Measurements from ENCODE around the gene KLHL22. TPM values are rescaled to one million over a fixed set of nuclear protein-coding genes. Genes with fewer than 3 reads are reported as not detected.

The KLHL22 gene
- total and polyA plus RNA-seq, 8 donors = 9.9 to 22.9 (median 13.2) TPM

GRCh38 chr22:20401376-20402014, 94.1 kb downstream of the KLHL22 start:
- peaks cover 0 to 9% (median 7%) of the 10 kb centered on the region in 3 donors for H3K4me1 ChIP-seq
- TF ChIP-seq, protein P1, sequence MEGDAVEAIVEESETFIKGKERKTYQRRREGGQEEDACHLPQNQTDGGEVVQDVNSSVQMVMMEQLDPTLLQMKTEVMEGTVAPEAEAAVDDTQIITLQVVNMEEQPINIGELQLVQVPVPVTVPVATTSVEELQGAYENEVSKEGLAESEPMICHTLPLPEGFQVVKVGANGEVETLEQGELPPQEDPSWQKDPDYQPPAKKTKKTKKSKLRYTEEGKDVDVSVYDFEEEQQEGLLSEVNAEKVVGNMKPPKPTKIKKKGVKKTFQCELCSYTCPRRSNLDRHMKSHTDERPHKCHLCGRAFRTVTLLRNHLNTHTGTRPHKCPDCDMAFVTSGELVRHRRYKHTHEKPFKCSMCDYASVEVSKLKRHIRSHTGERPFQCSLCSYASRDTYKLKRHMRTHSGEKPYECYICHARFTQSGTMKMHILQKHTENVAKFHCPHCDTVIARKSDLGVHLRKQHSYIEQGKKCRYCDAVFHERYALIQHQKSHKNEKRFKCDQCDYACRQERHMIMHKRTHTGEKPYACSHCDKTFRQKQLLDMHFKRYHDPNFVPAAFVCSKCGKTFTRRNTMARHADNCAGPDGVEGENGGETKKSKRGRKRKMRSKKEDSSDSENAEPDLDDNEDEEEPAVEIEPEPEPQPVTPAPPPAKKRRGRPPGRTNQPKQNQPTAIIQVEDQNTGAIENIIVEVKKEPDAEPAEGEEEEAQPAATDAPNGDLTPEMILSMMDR (IDR thresholded peaks at IDR 0.05) = no peak
- 95 to 96% methylated on average over 13 of the region's 13 CpGs for WGBS, 2 donors
- H3K27me3 ChIP-seq = no peaks in the 10 kb centered on the region
- peaks cover 0 to 13% (median 0%) of the 10 kb centered on the region in 3 donors for H3K36me3 ChIP-seq
- no peak overlapping the region for H3K4me3 ChIP-seq
- DNase-seq (no peak), ATAC-seq (no peak), FAIRE-seq (no peak)
- H3K9me3 ChIP-seq = no peaks in the 10 kb centered on the region
- no peak overlapping the region for H3K27ac ChIP-seq
- intact Hi-C loops (cut with DNase I) = no loop called here

- WGBS, 2 donors = 91 to 93% methylated on average over 15 of the region's 15 CpGs
- no peak overlapping the region for H3K27ac ChIP-seq
- no peak for ATAC-seq
- H3K9me3 ChIP-seq = no peaks in the 10 kb centered on the region
- peaks cover 0 to 9% (median 7%) of the 10 kb centered on the region in 3 donors for H3K4me1 ChIP-seq
- no peak for FAIRE-seq
- no peak for DNase-seq
- intact Hi-C loops (cut with DNase I) = no loop called here
- TF ChIP-seq, protein P1 (IDR thresholded peaks at IDR 0.05) = no peak
- no peak overlapping the region for H3K4me3 ChIP-seq
- H3K36me3 ChIP-seq = peaks cover 0 to 6% (median 0%) of the 10 kb centered on the region in 3 donors
- H3K27me3 ChIP-seq = no peaks in the 10 kb centered on the region
Observed at GRCh38 chr22:20400606-20401375, 94.8 kb downstream of the KLHL22 start.

DNA sequence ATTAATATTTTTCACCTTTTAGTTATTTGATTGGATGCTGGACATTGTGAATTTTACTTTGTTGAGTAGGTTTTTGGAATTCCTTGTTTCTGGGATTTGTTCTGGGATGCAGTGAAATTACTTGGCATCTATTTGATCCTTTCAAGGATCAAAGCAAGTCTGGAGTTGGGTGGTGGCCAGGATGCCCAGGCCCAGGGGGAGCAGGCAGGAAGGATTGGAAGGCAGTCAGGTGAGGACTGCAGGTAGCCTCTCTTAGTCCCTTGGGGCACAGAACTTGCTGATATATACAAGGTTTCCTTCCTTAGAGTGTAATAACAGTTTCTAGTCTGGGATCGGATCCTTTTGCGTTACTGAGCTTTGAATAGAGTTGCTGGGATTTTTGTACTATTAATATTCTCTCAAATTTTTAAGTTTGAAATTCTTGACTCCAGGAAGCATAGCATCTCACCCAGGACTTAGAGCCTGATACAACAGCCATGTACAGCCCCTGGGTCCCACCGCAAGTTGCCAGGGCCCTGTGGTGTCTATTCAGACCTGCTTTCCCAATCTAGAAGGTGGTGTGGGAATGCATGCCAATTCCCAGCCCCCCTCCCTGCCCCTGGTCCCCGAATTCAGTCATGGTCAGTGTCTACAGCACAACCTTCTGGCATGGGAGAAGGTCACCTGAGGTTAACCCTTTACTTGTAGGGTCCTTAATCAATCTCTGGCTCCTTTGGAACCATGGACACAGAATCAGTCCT, 95.6 kb downstream of the KLHL22 start:
- no peak for FAIRE-seq
- Histone ChIP-seq H3K9me3 (no peaks in the 10 kb centered on the region), H3K27ac (no peak overlapping the region), H3K4me1 (peaks cover 0 to 14% (median 11%) of the 10 kb centered on the region in 3 donors), H3K27me3 (no peaks in the 10 kb centered on the region), H3K4me3 (no peak overlapping the region), H3K36me3 (no peaks in the 10 kb centered on the region)
- no peak for DNase-seq
- WGBS, 2 donors = 60 to 70% methylated on average over 4 of the region's 4 CpGs
- peak in 2 of 4 donors; percentile 37 to 39 for ATAC-seq
- TF ChIP-seq, protein P1 (IDR thresholded peaks at IDR 0.05) = no peak
- intact Hi-C loops (cut with DNase I) = no loop called here

DNA sequence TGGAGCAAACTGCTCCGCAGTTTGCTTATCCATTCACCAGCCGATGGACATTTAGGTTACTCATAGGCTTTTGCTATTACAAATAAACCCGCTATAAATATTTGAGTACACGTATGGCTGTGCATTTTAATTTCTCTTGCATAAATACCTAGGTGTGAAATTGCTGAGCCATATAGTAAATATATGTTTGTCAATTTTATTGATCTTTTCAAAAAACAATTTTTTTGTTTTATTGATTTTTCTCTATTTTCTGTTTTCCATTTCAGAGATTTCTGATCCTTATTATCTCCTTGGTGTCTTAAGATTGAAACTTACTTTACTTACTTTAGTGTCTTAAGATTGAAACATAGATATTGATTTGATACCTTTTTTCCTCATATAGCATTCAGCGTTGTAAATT, 97.2 kb downstream of the KLHL22 start:
- WGBS, 2 donors = 94 to 95% methylated on average over 5 of the region's 5 CpGs
- no peaks in the 10 kb centered on the region for H3K36me3 ChIP-seq
- no peak for DNase-seq
- intact Hi-C loops (cut with DNase I) = no loop called here
- H3K9me3 ChIP-seq = no peaks in the 10 kb centered on the region
- TF ChIP-seq, protein P1 (IDR thresholded peaks at IDR 0.05) = no peak
- peaks cover 0 to 18% (median 14%) of the 10 kb centered on the region in 3 donors for H3K4me1 ChIP-seq
- H3K27me3 ChIP-seq = no peaks in the 10 kb centered on the region
- no peak for ATAC-seq
- no peak overlapping the region for H3K4me3 ChIP-seq
- FAIRE-seq = no peak
- H3K27ac ChIP-seq = no peak overlapping the region

Measured in pancreas (tissue), 10 donors.